ENCODE measurements around the gene PCSK4.
"Not testable (repeated sequence)": the region's sequence is repeated elsewhere in the genome, so short reads cannot be mapped to it uniquely, and the experiment has no call there.

PCSK4 gene

GRCh38 chr19:1489463-1490310, 463 bp downstream of the PCSK4 start:
- in situ Hi-C loops (cut with MboI; ENCODE audit: low sequenced_read_pairs) = no loop called here

- in situ Hi-C loops (cut with MboI; ENCODE audit: low sequenced_read_pairs) = no loop called here
These were observed 1.9 kb downstream of the PCSK4 start for GRCh38 chr19:1488282-1488601.

GRCh38 chr19:1487576-1488281, 2.4 kb downstream of the PCSK4 start:
- in situ Hi-C loops (cut with MboI; ENCODE audit: low sequenced_read_pairs) = no loop called here

GRCh38 chr19:1486720-1487575, 3.2 kb downstream of the PCSK4 start:
- in situ Hi-C loops (cut with MboI; ENCODE audit: low sequenced_read_pairs) = no loop called here

GRCh38 chr19:1483979-1484428, 6.1 kb downstream of the PCSK4 start:
- in situ Hi-C loops (cut with MboI; ENCODE audit: low sequenced_read_pairs) = no loop called here

GRCh38 chr19:1483131-1483978, 6.8 kb downstream of the PCSK4 start:
- in situ Hi-C loops (cut with MboI; ENCODE audit: low sequenced_read_pairs) = no loop called here

- in situ Hi-C loops (cut with MboI; ENCODE audit: low sequenced_read_pairs) = no loop called here
These were observed 7.6 kb downstream of the PCSK4 start for GRCh38 chr19:1482361-1483130.

GRCh38 chr19:1481893-1482360, 8.2 kb downstream of the PCSK4 start:
- in situ Hi-C loops (cut with MboI; ENCODE audit: low sequenced_read_pairs) = no loop called here

GRCh38 chr19:1481224-1481892, 8.8 kb downstream of the PCSK4 start:
- in situ Hi-C loops (cut with MboI; ENCODE audit: low sequenced_read_pairs) = no loop called here

GRCh38 chr19:1478934-1479707, 11.0 kb downstream of the PCSK4 start, which contains the start of gene C19orf25:
Gene C19orf25 (minus strand): TSS chr19:1479215. CDS start chr19:1478903, 312 bp downstream.
- in situ Hi-C loops (cut with MboI; ENCODE audit: low sequenced_read_pairs) = no loop called here

- in situ Hi-C loops (cut with MboI; ENCODE audit: low sequenced_read_pairs) = not testable (repeated sequence)
These were observed 13.1 kb downstream of the PCSK4 start for GRCh38 chr19:1477056-1477455.

- in situ Hi-C loops (cut with MboI; ENCODE audit: low sequenced_read_pairs) = no loop called here
These were observed 14.3 kb downstream of the PCSK4 start for GRCh38 chr19:1475751-1476437.

GRCh38 chr19:1474765-1475351, 15.3 kb downstream of the PCSK4 start:
- in situ Hi-C loops (cut with MboI; ENCODE audit: low sequenced_read_pairs) = no loop called here

- in situ Hi-C loops (cut with MboI; ENCODE audit: low sequenced_read_pairs) = no loop called here
These were observed 16.0 kb downstream of the PCSK4 start for GRCh38 chr19:1474011-1474764.

GRCh38 chr19:1473085-1473851, 16.9 kb downstream of the PCSK4 start:
- in situ Hi-C loops (cut with MboI; ENCODE audit: low sequenced_read_pairs) = no loop called here

Measured in HL-60/S4 (cell line).